Measurements from ENCODE around the gene DTNB.
"Not testable (repeated sequence)": the region's sequence is repeated elsewhere in the genome, so short reads cannot be mapped to it uniquely, and the experiment has no call there.

The DTNB gene

GRCh38 chr2:25682082-25682481 is 8.7 kb upstream of the DTNB start:
- DNase-seq (ENCODE audit: low spot score) = no peak

- no peak for DNase-seq (ENCODE audit: low spot score)
These were observed 4.5 kb upstream of the DTNB start for GRCh38 chr2:25677877-25678276.

GRCh38 chr2:25674077-25674362 is 643 bp upstream of the DTNB start:
- DNase-seq (ENCODE audit: low spot score) = no peak

GRCh38 chr2:25672494-25673299 is 680 bp downstream of the DTNB start:
- DNase-seq (ENCODE audit: low spot score) = no peak

GRCh38 chr2:25671622-25672021 is 1.8 kb downstream of the DTNB start:
- DNase-seq (ENCODE audit: low spot score) = no peak

GRCh38 chr2:25669520-25669919 is 3.9 kb downstream of the DTNB start:
- no peak for DNase-seq (ENCODE audit: low spot score)

- DNase-seq (ENCODE audit: low spot score) = no peak
These were observed 7.2 kb downstream of the DTNB start for GRCh38 chr2:25666218-25666617.

GRCh38 chr2:25665429-25665828 is 7.9 kb downstream of the DTNB start:
- DNase-seq (ENCODE audit: low spot score) = not testable (repeated sequence)

GRCh38 chr2:25664965-25665307 is 8.4 kb downstream of the DTNB start:
- no peak for DNase-seq (ENCODE audit: low spot score)

- DNase-seq (ENCODE audit: low spot score) = no peak
These were observed 9.0 kb downstream of the DTNB start for GRCh38 chr2:25664183-25664964.

GRCh38 chr2:25655316-25655715 is 18.1 kb downstream of the DTNB start:
- no peak for DNase-seq (ENCODE audit: low spot score)

- no peak for DNase-seq (ENCODE audit: low spot score)
These were observed 18.6 kb downstream of the DTNB start for GRCh38 chr2:25654801-25655200.

GRCh38 chr2:25651782-25652455 is 21.5 kb downstream of the DTNB start:
- no peak for DNase-seq (ENCODE audit: low spot score)

GRCh38 chr2:25651066-25651465 is 22.3 kb downstream of the DTNB start:
- no peak for DNase-seq (ENCODE audit: low spot score)

GRCh38 chr2:25650256-25650655 is 23.1 kb downstream of the DTNB start:
- no peak for DNase-seq (ENCODE audit: low spot score)

GRCh38 chr2:25649786-25650185 is 23.6 kb downstream of the DTNB start:
- no peak for DNase-seq (ENCODE audit: low spot score)

GRCh38 chr2:25642298-25642697 is 31.1 kb downstream of the DTNB start:
- no peak for DNase-seq (ENCODE audit: low spot score)

- DNase-seq (ENCODE audit: low spot score) = no peak
These were observed 33.7 kb downstream of the DTNB start for GRCh38 chr2:25639696-25640095.

- no peak for DNase-seq (ENCODE audit: low spot score)
These were observed 34.2 kb downstream of the DTNB start for GRCh38 chr2:25639131-25639530.

GRCh38 chr2:25635797-25636196 is 37.6 kb downstream of the DTNB start:
- DNase-seq (ENCODE audit: low spot score) = no peak

- not testable (repeated sequence) for DNase-seq (ENCODE audit: low spot score)
These were observed 39.6 kb downstream of the DTNB start for GRCh38 chr2:25633801-25634200.

- DNase-seq (ENCODE audit: low spot score) = no peak
These were observed 41.0 kb downstream of the DTNB start for GRCh38 chr2:25632396-25632795.

- no peak for DNase-seq (ENCODE audit: low spot score)
These were observed 48.7 kb downstream of the DTNB start for GRCh38 chr2:25624635-25625034.
